Activated CD4-positive, alpha-beta T cell treated with anti-CD3 and anti-CD28 coated beads, Interleukin-2, amount 50 U/mL, for 4 hours (primary cell): Measurements from ENCODE around the gene RPS5.
"Not testable (repeated sequence)": the region's sequence is repeated elsewhere in the genome, so short reads cannot be mapped to it uniquely, and the experiment has no call there.

ENCODE experiments used
- DNase-seq, 2 experiments: peaks; one replicate each; pipeline ENCODE4 v3.0.0-alpha.2; 2020

The RPS5 gene

GRCh38 chr19:58385891-58386575 lies 1.0 kb upstream of the RPS5 start:
- DNase-seq, result peak in 1 of 2 experiments; percentile 11

GRCh38 chr19:58387338-58388174 lies 487 bp downstream of the RPS5 start:
- no peak for DNase-seq

- no peak for DNase-seq
Measured at GRCh38 chr19:58388175-58388526, 1.1 kb downstream of the RPS5 start.

GRCh38 chr19:58392945-58393724 lies 6.1 kb downstream of the RPS5 start:
- DNase-seq, result no peak

- no peak for DNase-seq
Measured at GRCh38 chr19:58393725-58394033, 6.6 kb downstream of the RPS5 start.

GRCh38 chr19:58394821-58395219 lies 7.8 kb downstream of the RPS5 start:
- DNase-seq, result no peak

- DNase-seq, result no peak
Measured at GRCh38 chr19:58395220-58395978, 8.3 kb downstream of the RPS5 start, which contains the start of gene RNF225. TSS of gene RNF225 (plus strand) at chr19:58395656. CDS start at chr19:58396090, 434 bp downstream.

GRCh38 chr19:58395979-58396627 lies 9.0 kb downstream of the RPS5 start:
- peak in 1 of 2 experiments; percentile 8 for DNase-seq

GRCh38 chr19:58396691-58397532 lies 9.8 kb downstream of the RPS5 start:
- no peak for DNase-seq

GRCh38 chr19:58397533-58398037 lies 10.5 kb downstream of the RPS5 start:
- no peak for DNase-seq

- no peak for DNase-seq
Measured at GRCh38 chr19:58398087-58398486, 11.0 kb downstream of the RPS5 start.

GRCh38 chr19:58398545-58398944 lies 11.5 kb downstream of the RPS5 start:
- no peak for DNase-seq

- no peak for DNase-seq
Measured at GRCh38 chr19:58399903-58400302, 12.8 kb downstream of the RPS5 start.

GRCh38 chr19:58400316-58400915 lies 13.3 kb downstream of the RPS5 start:
- DNase-seq, result no peak

GRCh38 chr19:58400916-58401839 lies 14.1 kb downstream of the RPS5 start:
- peak; percentile 99 for DNase-seq

- DNase-seq, result no peak
Measured at GRCh38 chr19:58401840-58402421, 14.9 kb downstream of the RPS5 start.

- DNase-seq, result not testable (repeated sequence)
Measured at GRCh38 chr19:58403920-58404478, 16.9 kb downstream of the RPS5 start.

- DNase-seq, result no peak
Measured at GRCh38 chr19:58406818-58407657, 20.0 kb downstream of the RPS5 start.
